Gastroesophageal sphincter (tissue), 4 donors: ENCODE measurements around the gene NRAP. TPM values are rescaled to one million over a fixed set of nuclear protein-coding genes. Genes with fewer than 3 reads are reported as not detected.

ENCODE experiments used
- ATAC-seq: fragments of 150-250 bp; one replicate; pipeline ENCODE4 v1.9.1; 2016; ENCODE audit warnings: mild to moderate bottlenecking, moderate library complexity
- H3K27ac ChIP-seq, 4 donors: fragments of 200-600 bp; sonication (generic) in 3 of 4; 1 replicate in 3 of 4; 2 replicates in 1 of 4; pipeline ENCODE4 v1.5.1; 2016 to 2019
- H3K27me3 ChIP-seq: fragments of 200-600 bp; sonication (generic); one replicate; pipeline ENCODE4 v1.5.1; 2019
- H3K36me3 ChIP-seq, 2 donors: fragments of 200-600 bp; sonication (generic); one replicate each; pipeline ENCODE4 v1.5.1; 2019; ENCODE audit warnings: control low read depth in 1 of 2
- H3K4me1 ChIP-seq, 3 donors: fragments of 200-600 bp; sonication (generic); 1 replicate in 2 of 3; 2 replicates in 1 of 3; pipeline ENCODE4 v1.5.1; 2016 to 2019; ENCODE audit warnings: control low read depth in 2 of 3
- H3K4me3 ChIP-seq, 2 donors: fragments of 200-600 bp; sonication (generic); one replicate each; pipeline ENCODE4 v1.5.1; 2019; ENCODE audit warnings: mild to moderate bottlenecking in 1 of 2, moderate library complexity in 1 of 2
- H3K9me3 ChIP-seq, 3 donors: fragments of 200-600 bp; sonication (generic); one replicate each; pipeline ENCODE4 v1.5.1; 2017 to 2019; ENCODE audit warnings: control low read depth in 2 of 3
- CTCF ChIP-seq, 4 experiments: fragments of 200-600 bp in 2 of 4; fragments of 450-650 bp in 2 of 4; sonication (generic) in 1 of 4; IDR thresholded peaks; one replicate each; pipeline ENCODE4 v1.5.1; 2017 to 2019; ENCODE audit warnings: antibody characterized with exemption in 4 of 4, mild to moderate bottlenecking in 2 of 4, moderate library complexity in 2 of 4
- EP300 ChIP-seq: sonication (generic); formaldehyde crosslinking; IDR thresholded peaks from one replicate; pipeline ENCODE4 v1.6.1; 2017; ENCODE audit warnings: antibody characterized with exemption, mild to moderate bottlenecking
- POLR2A ChIP-seq, 2 donors: fragments of 450-650 bp; IDR thresholded peaks; one replicate each; pipeline ENCODE4 v1.6.1; 2017; ENCODE audit warnings: antibody characterized with exemption in 2 of 2, mild to moderate bottlenecking in 2 of 2, moderate library complexity in 1 of 2
- POLR2AphosphoS5 ChIP-seq: sonication (generic); formaldehyde crosslinking; IDR thresholded peaks from one replicate; pipeline ENCODE4 v1.6.1; 2017; ENCODE audit warnings: antibody characterized with exemption
- WGBS, 2 donors: methylation state at CpG; one replicate each; pipeline ENCODE4 v1.1.5; 2018; ENCODE audit warnings: low coverage in 1 of 2; 5-methylcytosine and 5-hydroxymethylcytosine counted together
- total RNA-seq, 4 donors: library from RNA; depleted of rRNA; stranded (reverse); fragments of >200 nt; gene quantifications; one replicate each; pipeline ENCODE4 v1.1.0, GENCODE V29; 2016

NRAP gene
- under 1 TPM in 1 of 4 donors, not detected in 3; under 0.01 TPM for total RNA-seq

GRCh38 chr10:113663908-113664307 lies at the start of gene NRAP:
TSS of gene NRAP (minus strand) at chr10:113664041. CDS start at chr10:113663882, 159 bp downstream.
- Histone ChIP-seq H3K9me3 (no peaks in the 10 kb centered on the region), H3K36me3 (no peaks in the 10 kb centered on the region), H3K4me1 (no peaks in the 10 kb centered on the region), H3K27me3 (no peaks in the 10 kb centered on the region), H3K4me3 (no peak within 1 kb of the TSS), H3K27ac (no peak within 1 kb of the TSS)
- TF ChIP-seq CTCF (IDR thresholded peaks at IDR 0.05) (no peak), POLR2AphosphoS5 (no peak), EP300 (no peak), POLR2A (IDR thresholded peaks at IDR 0.05) (no peak)
- no peak for ATAC-seq
- 81 to 87% methylated on average over 3 to 5 of the region's 5 CpGs for WGBS, 2 donors

GRCh38 chr10:113713640-113713982 lies 49.8 kb upstream of the NRAP start:
- H3K27ac ChIP-seq, result no peak overlapping the region

GRCh38 chr10:113712755-113713639 lies 49.2 kb upstream of the NRAP start:
- Histone ChIP-seq H3K27ac (no peak overlapping the region), H3K27me3 (no peaks in the 10 kb centered on the region), H3K9me3 (no peaks in the 10 kb centered on the region), H3K36me3 (peaks cover 0 to 18% of the 10 kb centered on the region in 2 donors), H3K4me1 (peaks cover 0 to 33% (median 20%) of the 10 kb centered on the region in 3 donors), H3K4me3 (no peak overlapping the region)
- no peak for ATAC-seq
- TF ChIP-seq EP300 (no peak), CTCF (IDR thresholded peaks at IDR 0.05) (no peak), POLR2A (IDR thresholded peaks at IDR 0.05) (no peak), POLR2AphosphoS5 (no peak)
- WGBS, 2 donors, result 86 to 91% methylated on average over 7 to 8 of the region's 8 CpGs

More at GRCh38 chr10:113713640-113713982, 49.8 kb upstream of the NRAP start:
- WGBS, 2 donors, result 81 to 100% methylated on average over 1 to 2 of the region's 2 CpGs
- Histone ChIP-seq H3K4me1 (peaks cover 0 to 33% (median 20%) of the 10 kb centered on the region in 3 donors), H3K36me3 (peaks cover 0 to 18% of the 10 kb centered on the region in 2 donors), H3K4me3 (no peak overlapping the region), H3K27me3 (no peaks in the 10 kb centered on the region), H3K9me3 (no peaks in the 10 kb centered on the region)
- ATAC-seq, result no peak
- TF ChIP-seq POLR2A (IDR thresholded peaks at IDR 0.05) (no peak), CTCF (IDR thresholded peaks at IDR 0.05) (no peak), POLR2AphosphoS5 (no peak), EP300 (no peak)

- ATAC-seq, result no peak
- no peak overlapping the region for H3K4me3 ChIP-seq
- H3K27me3 ChIP-seq, result no peaks in the 10 kb centered on the region
- H3K27ac ChIP-seq, result no peak overlapping the region
- TF ChIP-seq POLR2AphosphoS5 (no peak), POLR2A (IDR thresholded peaks at IDR 0.05) (no peak), EP300 (no peak), CTCF (IDR thresholded peaks at IDR 0.05) (no peak)
- no peaks in the 10 kb centered on the region for H3K9me3 ChIP-seq
- H3K36me3 ChIP-seq, result peaks cover 0 to 9% of the 10 kb centered on the region in 2 donors
- WGBS, 2 donors, result 86 to 89% methylated on average over 1 to 3 of the region's 3 CpGs
- H3K4me1 ChIP-seq, result peaks cover 0 to 41% (median 20%) of the 10 kb centered on the region in 3 donors
These were observed 48.2 kb upstream of the NRAP start for GRCh38 chr10:113712024-113712423.
